K562 (cell line): ENCODE measurements around the gene APOL4.

Experiments
- CTCF ChIP-seq, 3 experiments: IDR thresholded peaks in 2 of 3; conservative IDR thresholded peaks in 1 of 3; 2 replicates each; pipeline ENCODE4 v1.5.1; 2011 to 2012; ENCODE audit warnings: low read length in 3 of 3, mild to moderate bottlenecking in 3 of 3, control low read depth in 2 of 3, improper control_type of control experiment in 1 of 3, inconsistent platforms in 1 of 3, low read depth in 1 of 3, mixed read lengths in 1 of 3, moderate library complexity in 1 of 3; ENCODE audit not compliant: insufficient read depth in 2 of 3
- EP300 ChIP-seq: IDR thresholded peaks from 2 replicates; pipeline ENCODE4 v1.6.1; 2012; ENCODE audit warnings: low read length, improper control_type of control experiment
- ID3 ChIP-seq, 2 experiments: fragments of 250-450 bp in 1 of 2; fragments of 450-650 bp in 1 of 2; sonication (Bioruptor Pico) in 1 of 2; IDR thresholded peaks; 2 replicates each; pipeline versions ENCODE4 v1.6.1 to v1.8.0; 2016 to 2021; ENCODE audit warnings: mild to moderate bottlenecking in 2 of 2, moderate library complexity in 2 of 2, missing compliant biosample characterization in 1 of 2, missing genetic modification characterization in 1 of 2
- POLR2A ChIP-seq: fragments of 450-650 bp; conservative IDR thresholded peaks from 2 replicates; pipeline ENCODE4 v1.6.1; 2016
- SRSF7 ChIP-seq: fragments of 200-400 bp; formaldehyde crosslinking; optimal IDR thresholded peaks from 2 replicates; pipeline ENCODE3; 2017; ENCODE audit warnings: mild to moderate bottlenecking, low read depth, low read length
- THAP7 ChIP-seq: fragments of 250-450 bp; sonication (Bioruptor Pico); IDR thresholded peaks from 2 replicates; pipeline ENCODE4 v1.5.0; 2021
- ZNF217 ChIP-seq: sonication (generic); formaldehyde crosslinking; IDR thresholded peaks from 2 replicates; pipeline ENCODE4 v1.8.0; 2022; ENCODE audit warnings: mild to moderate bottlenecking, missing genetic modification reagents
- ZNF707 ChIP-seq: fragments of 250-450 bp; sonication (Bioruptor Pico); conservative IDR thresholded peaks from 2 replicates; pipeline ENCODE4 v1.8.0; 2022; ENCODE audit warnings: inconsistent platforms, mild to moderate bottlenecking, moderate library complexity
- TF ChIP-seq, protein P1 (sequence below): fragments of 250-450 bp; sonication (Bioruptor Pico); IDR thresholded peaks from 2 replicates; pipeline ENCODE4 v1.5.0; 2020; ENCODE audit warnings: mild to moderate bottlenecking, borderline replicate concordance

GRCh38 chr22:36192542-36192941, 9.1 kb downstream of the APOL4 start:
- TF ChIP-seq POLR2A (no peak), THAP7 (CRISPR knock-in tag) (no peak), SRSF7 (no peak), EP300 (no peak), ZNF217 (no peak), ZNF707 (CRISPR knock-in tag) (no peak), CTCF (IDR thresholded peaks at IDR 0.05 in 2 of 3, conservative IDR thresholded peaks at IDR 0.05 in 1 of 3; ENCODE audit: insufficient read depth in 2 of 3, low read depth in 1 of 3, low read length in 3 of 3) (no peak), ID3 (CRISPR knock-in tag; IDR thresholded peaks at IDR 0.05) (no peak), ID3 (tag; IDR thresholded peaks at IDR 0.05) (no peak)
- TF ChIP-seq, protein P1, sequence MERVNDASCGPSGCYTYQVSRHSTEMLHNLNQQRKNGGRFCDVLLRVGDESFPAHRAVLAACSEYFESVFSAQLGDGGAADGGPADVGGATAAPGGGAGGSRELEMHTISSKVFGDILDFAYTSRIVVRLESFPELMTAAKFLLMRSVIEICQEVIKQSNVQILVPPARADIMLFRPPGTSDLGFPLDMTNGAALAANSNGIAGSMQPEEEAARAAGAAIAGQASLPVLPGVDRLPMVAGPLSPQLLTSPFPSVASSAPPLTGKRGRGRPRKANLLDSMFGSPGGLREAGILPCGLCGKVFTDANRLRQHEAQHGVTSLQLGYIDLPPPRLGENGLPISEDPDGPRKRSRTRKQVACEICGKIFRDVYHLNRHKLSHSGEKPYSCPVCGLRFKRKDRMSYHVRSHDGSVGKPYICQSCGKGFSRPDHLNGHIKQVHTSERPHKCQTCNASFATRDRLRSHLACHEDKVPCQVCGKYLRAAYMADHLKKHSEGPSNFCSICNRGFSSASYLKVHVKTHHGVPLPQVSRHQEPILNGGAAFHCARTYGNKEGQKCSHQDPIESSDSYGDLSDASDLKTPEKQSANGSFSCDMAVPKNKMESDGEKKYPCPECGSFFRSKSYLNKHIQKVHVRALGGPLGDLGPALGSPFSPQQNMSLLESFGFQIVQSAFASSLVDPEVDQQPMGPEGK (CRISPR knock-in tag): no peak
